ENCODE measurements around the gene THEMIS. TPM values are rescaled to one million over a fixed set of nuclear protein-coding genes. Genes with fewer than 3 reads are reported as not detected.

THEMIS gene
- total and polyA plus RNA-seq, 10 of the 15 experiments (the other 5 are each of a cell fraction or from before 2014, with no cell fraction given), result 0.06 to 1.5 (median 0.08) TPM; not detected in 6

GRCh38 chr6:127834136-127834535 lies 66.7 kb downstream of the THEMIS start (continued):
- TF ChIP-seq, protein P1, sequence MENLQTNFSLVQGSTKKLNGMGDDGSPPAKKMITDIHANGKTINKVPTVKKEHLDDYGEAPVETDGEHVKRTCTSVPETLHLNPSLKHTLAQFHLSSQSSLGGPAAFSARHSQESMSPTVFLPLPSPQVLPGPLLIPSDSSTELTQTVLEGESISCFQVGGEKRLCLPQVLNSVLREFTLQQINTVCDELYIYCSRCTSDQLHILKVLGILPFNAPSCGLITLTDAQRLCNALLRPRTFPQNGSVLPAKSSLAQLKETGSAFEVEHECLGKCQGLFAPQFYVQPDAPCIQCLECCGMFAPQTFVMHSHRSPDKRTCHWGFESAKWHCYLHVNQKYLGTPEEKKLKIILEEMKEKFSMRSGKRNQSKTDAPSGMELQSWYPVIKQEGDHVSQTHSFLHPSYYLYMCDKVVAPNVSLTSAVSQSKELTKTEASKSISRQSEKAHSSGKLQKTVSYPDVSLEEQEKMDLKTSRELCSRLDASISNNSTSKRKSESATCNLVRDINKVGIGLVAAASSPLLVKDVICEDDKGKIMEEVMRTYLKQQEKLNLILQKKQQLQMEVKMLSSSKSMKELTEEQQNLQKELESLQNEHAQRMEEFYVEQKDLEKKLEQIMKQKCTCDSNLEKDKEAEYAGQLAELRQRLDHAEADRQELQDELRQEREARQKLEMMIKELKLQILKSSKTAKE (IDR thresholded peaks at IDR 0.05; ENCODE audit: low read depth, poor library complexity, severe bottlenecking), result no peak
- TF ChIP-seq HDGF (IDR thresholded peaks at IDR 0.05) (no peak), ESRRA (IDR thresholded peaks at IDR 0.05; ENCODE audit: low read length) (no peak), RB1 (IDR thresholded peaks at IDR 0.05; ENCODE audit: borderline replicate concordance) (no peak), TAF1 (IDR thresholded peaks at IDR 0.05; ENCODE audit: borderline replicate concordance, low read depth, low read length) (no peak), YY1 (IDR thresholded peaks at IDR 0.05; ENCODE audit: low read depth, low read length) (no peak), MEF2A (IDR thresholded peaks at IDR 0.05; ENCODE audit: insufficient read depth, low read depth, low read length) (no peak)

DNA sequence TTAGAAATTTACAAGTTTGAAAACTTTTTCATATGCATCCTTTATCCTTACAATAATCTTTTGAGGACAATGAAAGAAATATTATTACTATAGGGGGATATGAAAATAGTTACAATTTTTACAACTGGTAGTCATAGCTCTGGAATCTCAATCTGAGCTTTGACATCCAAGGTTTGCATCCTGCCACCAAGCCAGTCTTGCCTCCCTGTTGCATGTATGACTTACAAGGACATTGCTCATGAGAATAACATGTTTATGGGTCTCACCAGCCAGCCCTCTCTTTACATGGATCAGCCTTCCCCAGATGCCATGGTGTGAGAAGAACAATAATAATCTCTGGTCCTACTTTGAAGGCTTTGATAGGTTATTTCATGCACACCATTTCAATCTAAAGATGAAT lies 67.5 kb downstream of the THEMIS start:
- intact Hi-C loops (cut with micrococcal nuclease; ENCODE audit: unreplicated experiment) (no loop called here), in situ Hi-C loops (cut with MboI) (no loop called here)
- ATAC-seq, result no peak
- Histone ChIP-seq H3K4me3 (no peak overlapping the region), H3K79me2 (ENCODE audit: control insufficient read depth, insufficient read depth, low read length) (no peaks in the 10 kb centered on the region), H3K4me2 (ENCODE audit: control insufficient read depth, insufficient read depth) (no peak overlapping the region), H3K4me1 (ENCODE audit: control insufficient read depth, insufficient read depth, low read length) (no peaks in the 10 kb centered on the region), H3K36me3 (ENCODE audit: control insufficient read depth in 2 of 2, insufficient read depth in 2 of 2, low read length in 1 of 2) (no peaks in the 10 kb centered on the region), H3K9me3 (replicated peaks; ENCODE audit: control insufficient read depth, insufficient read depth, low read length) (no peaks in the 10 kb centered on the region), H3K27me3 (replicated peaks in 1 of 2; ENCODE audit: control insufficient read depth in 2 of 2, insufficient read depth in 2 of 2, low read length in 1 of 2) (no peaks in the 10 kb centered on the region), H3K27ac (ENCODE audit: control insufficient read depth, insufficient read depth) (no peak overlapping the region), H3K9ac (ENCODE audit: control insufficient read depth, insufficient read depth, low read length) (no peak overlapping the region), H4K20me1 (ENCODE audit: control insufficient read depth, insufficient read depth) (no peaks in the 10 kb centered on the region), H2AFZ (ENCODE audit: control insufficient read depth, low read depth, low read length) (no peak overlapping the region)
- no peak for FAIRE-seq
- no TSS peak for BruUV-seq (replicated peaks)
- ChIA-PET RAD21 (ENCODE audit: unreplicated experiment) (no interaction called here), POLR2A (no interaction called here), SMC1A (ENCODE audit: uncharacterized antibody, unreplicated experiment) (interaction anchor here (0.6 kb wide), 1 partner anchor 29 kb away, joined by 4 read pairs; no protein-coding TSS in a partner anchor), CTCF (no interaction called here)
- no peak for DNase-seq (ENCODE audit: low read depth, low spot score)
- TF ChIP-seq, protein P2, sequence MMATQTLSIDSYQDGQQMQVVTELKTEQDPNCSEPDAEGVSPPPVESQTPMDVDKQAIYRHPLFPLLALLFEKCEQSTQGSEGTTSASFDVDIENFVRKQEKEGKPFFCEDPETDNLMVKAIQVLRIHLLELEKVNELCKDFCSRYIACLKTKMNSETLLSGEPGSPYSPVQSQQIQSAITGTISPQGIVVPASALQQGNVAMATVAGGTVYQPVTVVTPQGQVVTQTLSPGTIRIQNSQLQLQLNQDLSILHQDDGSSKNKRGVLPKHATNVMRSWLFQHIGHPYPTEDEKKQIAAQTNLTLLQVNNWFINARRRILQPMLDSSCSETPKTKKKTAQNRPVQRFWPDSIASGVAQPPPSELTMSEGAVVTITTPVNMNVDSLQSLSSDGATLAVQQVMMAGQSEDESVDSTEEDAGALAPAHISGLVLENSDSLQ (IDR thresholded peaks at IDR 0.05), result no peak
- TF ChIP-seq EP300 (IDR thresholded peaks at IDR 0.05; ENCODE audit: borderline replicate concordance in 1 of 2, control insufficient read depth in 1 of 2, low read depth in 2 of 2, low read length in 2 of 2) (no peak), CHD1 (IDR thresholded peaks at IDR 0.05; ENCODE audit: low read depth, low read length) (no peak)

All from GM12878 (cell line).